GM21447 (cell line): ENCODE measurements around the gene HTRA2.
A peak's percentile ranks its signal among the peaks of the same experiment; 100 is the strongest.
"Not testable (repeated sequence)": the region's sequence is repeated elsewhere in the genome, so short reads cannot be mapped to it uniquely, and the experiment has no call there.

Source experiments
- ATAC-seq: cut with Tn5 transposase; IDR thresholded peaks from one replicate; pipeline ENCODE4 v1.9.1; 2021; ENCODE audit not compliant: unreplicated experiment

The HTRA2 gene

GRCh38 chr2:74558284-74559230 lies 28.8 kb downstream of the HTRA2 start:
- no peak for ATAC-seq

GRCh38 chr2:74559912-74560311 lies 30.2 kb downstream of the HTRA2 start:
- ATAC-seq: no peak

DNA sequence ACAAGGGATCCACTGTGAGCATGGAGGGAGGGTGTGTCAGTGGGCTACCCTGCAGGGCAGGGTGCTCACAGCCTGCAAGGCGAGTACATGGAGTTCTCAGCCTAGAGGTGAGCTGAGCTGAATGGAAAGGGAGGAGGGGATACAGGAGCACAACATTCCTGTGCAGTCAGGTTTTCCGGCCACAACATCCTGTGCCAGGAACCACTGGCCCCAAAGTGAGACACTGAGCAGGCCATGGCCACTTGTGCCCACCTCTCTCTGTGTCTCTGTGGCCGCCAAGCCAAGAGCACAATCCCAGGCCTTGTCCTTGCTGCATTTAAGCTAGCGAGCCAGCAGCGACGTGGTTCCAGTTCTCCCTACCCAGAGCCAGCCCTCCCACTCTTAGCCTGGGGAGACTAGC lies 30.9 kb downstream of the HTRA2 start:
- no peak for ATAC-seq

- not testable (repeated sequence) for ATAC-seq
Measured at GRCh38 chr2:74561022-74561421, 31.3 kb downstream of the HTRA2 start.

- ATAC-seq: no peak
Measured at GRCh38 chr2:74562126-74562775, 32.5 kb downstream of the HTRA2 start.

GRCh38 chr2:74564222-74564621 lies 34.5 kb downstream of the HTRA2 start:
- no peak for ATAC-seq

DNA sequence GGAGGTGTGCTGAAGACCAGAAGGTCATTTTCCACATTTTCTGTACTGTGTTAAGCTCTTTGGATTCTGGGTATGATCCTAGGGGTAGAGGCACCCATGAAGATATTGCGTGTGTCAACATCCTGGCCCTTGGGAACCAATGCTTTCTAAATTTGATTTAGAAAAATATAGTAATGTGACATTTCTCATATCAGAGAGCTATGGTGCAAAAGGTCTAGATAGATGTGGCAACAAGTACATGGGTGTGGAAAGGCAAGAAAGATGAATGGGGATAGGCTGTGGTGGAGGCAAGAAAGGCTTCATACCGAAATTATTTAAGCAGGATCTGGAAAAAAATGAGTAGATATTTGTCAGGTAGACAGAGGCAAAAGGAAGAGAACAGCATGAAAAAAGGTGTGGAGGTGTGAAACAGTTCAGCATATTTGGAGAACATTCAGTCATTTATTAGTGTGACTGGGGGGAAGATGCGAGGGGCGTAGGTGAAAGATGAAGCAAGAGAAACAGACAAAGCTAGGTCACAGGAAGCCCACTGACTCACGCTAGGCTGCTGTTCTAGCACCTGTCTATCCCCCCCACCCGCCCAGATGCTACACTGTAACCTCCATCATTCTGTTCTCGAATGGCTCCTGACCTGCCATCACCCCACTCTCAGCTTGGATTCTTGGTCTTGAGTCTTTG lies 36.5 kb downstream of the HTRA2 start:
- no peak for ATAC-seq

DNA sequence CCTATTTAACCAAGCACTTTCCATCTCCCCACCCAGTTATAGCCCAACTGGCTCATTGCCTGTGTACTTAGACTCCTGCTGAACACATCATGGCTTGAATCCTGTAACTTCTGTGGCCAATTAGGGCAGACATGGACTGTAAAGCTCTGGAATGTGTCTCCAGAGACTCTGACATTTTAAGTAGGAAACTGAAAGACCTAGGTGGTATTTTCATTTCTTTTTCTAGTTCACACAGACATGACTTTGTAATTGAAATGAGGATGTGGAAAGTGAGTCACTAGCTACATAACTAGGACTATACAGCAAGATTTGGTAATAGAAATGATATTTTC lies 37.0 kb downstream of the HTRA2 start:
- ATAC-seq: no peak

GRCh38 chr2:74567881-74568280 lies 38.1 kb downstream of the HTRA2 start:
- ATAC-seq: no peak

DNA sequence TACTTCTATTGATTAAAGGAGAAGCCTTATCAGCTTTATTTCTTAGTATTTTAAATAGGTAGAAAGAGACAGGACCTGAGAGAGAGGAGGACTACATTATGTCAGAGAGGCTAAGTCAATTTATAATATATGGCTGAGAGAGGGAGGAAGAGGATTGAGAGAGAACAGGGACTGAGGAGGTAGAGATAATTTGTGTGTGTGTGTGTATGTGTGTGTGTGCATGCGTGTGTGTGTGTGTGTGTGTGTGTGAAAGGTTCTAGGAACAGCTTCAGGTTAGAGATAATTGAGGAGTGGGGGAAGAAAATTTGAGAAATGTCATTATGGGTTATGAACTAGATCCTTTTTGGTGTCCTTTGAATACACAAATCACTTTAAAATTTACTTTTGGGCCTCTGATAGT lies 40.0 kb downstream of the HTRA2 start:
- ATAC-seq: no peak

- peak; percentile 64 for ATAC-seq
Measured at GRCh38 chr2:74571058-74571457, 41.3 kb downstream of the HTRA2 start.

GRCh38 chr2:74572178-74572925 lies 42.6 kb downstream of the HTRA2 start:
- no peak for ATAC-seq

GRCh38 chr2:74573747-74574562 lies 44.2 kb downstream of the HTRA2 start:
- peak; percentile 56 for ATAC-seq

GRCh38 chr2:74575320-74575719 lies 45.6 kb downstream of the HTRA2 start:
- no peak for ATAC-seq

- ATAC-seq: no peak
Measured at GRCh38 chr2:74576211-74576862, 46.6 kb downstream of the HTRA2 start.

DNA sequence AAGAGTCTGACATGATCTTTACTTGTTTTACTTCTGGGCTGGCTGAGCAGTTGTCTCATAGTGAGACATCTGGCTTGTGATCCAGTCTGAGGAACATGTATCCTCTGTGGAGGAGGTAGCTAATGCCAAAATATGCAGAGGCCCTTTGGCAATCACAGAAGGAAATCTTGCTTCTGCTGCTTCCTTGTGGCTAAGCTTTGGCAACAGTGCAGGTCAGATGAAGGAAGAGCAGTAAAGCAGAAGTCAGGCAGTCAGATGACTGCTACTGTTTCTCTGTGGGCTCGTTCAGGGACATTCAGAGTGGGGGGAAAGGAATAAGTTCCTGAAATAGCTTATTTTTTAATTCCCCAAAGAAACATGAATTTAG lies 47.1 kb downstream of the HTRA2 start:
- no peak for ATAC-seq

DNA sequence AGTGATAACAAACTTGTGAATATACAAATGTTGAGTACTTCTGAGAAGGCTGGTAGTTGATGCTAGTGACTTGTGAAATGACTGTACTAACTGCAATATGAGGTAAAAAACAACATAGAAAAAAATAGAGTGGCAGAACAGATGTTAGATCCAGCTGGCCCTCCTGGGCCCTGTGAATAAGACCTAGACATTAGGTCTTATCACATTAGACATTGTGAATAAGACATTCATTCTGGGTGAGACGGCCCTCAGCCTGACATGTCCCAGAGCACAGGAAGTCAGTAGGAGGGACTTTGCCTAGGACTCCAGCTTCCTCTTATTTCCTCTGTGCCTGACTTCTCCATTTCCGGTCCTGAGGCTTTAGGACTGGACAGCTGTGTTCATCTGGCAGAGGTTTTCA lies 47.7 kb downstream of the HTRA2 start:
- no peak for ATAC-seq

- peak; percentile 56 for ATAC-seq
Measured at GRCh38 chr2:74578408-74578807, 48.7 kb downstream of the HTRA2 start.

- no peak for ATAC-seq
Measured at GRCh38 chr2:74581463-74581862, 51.7 kb downstream of the HTRA2 start.

DNA sequence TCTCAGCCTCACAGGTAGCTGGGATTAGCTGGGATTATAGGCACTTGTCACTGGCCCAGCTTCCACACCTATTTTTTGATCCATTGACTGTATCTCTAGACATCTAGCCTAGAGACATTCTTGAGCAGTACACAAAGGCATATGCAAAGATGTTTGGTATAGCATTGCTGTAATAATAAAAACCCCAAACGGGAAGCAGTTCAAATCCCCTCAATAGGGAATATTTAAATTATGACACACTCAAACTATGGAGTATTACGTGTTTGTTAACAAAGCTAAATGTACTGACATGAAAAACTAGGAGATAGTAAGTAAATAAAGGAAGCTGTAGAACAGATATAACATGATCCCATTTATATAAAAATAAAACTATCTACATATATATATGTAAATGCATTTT lies 52.5 kb downstream of the HTRA2 start:
- no peak for ATAC-seq
